GM18511 (cell line): ENCODE results near the gene CCKAR.

Experiments used
- ATAC-seq: cut with Tn5 transposase; IDR thresholded peaks from one replicate; pipeline ENCODE4 v1.9.1; 2021; ENCODE audit warnings: mild to moderate bottlenecking, moderate library complexity; ENCODE audit not compliant: unreplicated experiment

CCKAR gene

GRCh38 chr4:26462874-26463273 lies 27.4 kb downstream of the CCKAR start:
- no peak for ATAC-seq

- no peak for ATAC-seq
Measured at GRCh38 chr4:26459756-26460530, 30.3 kb downstream of the CCKAR start.

- ATAC-seq: no peak
Measured at GRCh38 chr4:26459054-26459755, 31.1 kb downstream of the CCKAR start.

GRCh38 chr4:26458157-26458561 lies 32.1 kb downstream of the CCKAR start:
- no peak for ATAC-seq

- no peak for ATAC-seq
Measured at GRCh38 chr4:26457412-26457811, 32.9 kb downstream of the CCKAR start.

DNA sequence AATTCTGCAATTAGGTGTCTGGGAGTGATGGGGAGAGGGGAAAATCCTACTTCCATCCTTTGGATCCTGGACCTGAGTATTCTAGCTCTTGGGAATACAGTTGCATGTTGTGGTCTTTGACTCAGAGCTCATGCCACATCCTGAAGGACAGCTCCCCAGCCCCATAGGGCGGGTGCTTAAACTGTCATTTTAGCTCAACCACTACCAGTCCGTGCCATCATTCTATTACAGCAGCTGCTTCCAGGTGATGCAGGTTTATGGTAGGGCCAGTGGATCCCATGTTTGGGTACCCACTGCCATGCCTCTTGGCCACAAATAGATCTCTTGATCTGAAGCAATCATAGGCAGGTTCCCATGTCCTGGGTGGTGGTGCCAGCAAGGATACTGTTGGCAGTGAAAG lies 34.7 kb downstream of the CCKAR start:
- ATAC-seq: no peak

DNA sequence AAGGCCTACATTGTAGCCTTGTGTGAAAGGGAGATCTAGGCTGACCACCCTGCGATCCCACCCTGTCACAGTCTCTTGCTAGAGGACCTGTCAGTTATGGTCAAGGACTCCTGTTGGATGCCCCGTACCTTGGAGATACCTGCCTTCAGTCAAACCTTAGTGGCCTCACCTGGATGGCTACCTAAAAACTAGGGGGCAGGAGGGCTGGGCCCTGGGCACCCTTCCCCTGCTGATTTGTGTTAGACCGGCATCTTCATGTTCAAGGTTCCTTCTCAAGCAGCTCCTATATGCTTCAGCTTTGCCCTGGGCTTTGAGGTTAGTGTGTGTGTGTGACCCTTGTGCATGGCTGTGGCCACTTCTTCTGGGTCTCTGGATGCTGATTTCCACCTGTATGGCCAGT lies 35.3 kb downstream of the CCKAR start:
- ATAC-seq: no peak

DNA sequence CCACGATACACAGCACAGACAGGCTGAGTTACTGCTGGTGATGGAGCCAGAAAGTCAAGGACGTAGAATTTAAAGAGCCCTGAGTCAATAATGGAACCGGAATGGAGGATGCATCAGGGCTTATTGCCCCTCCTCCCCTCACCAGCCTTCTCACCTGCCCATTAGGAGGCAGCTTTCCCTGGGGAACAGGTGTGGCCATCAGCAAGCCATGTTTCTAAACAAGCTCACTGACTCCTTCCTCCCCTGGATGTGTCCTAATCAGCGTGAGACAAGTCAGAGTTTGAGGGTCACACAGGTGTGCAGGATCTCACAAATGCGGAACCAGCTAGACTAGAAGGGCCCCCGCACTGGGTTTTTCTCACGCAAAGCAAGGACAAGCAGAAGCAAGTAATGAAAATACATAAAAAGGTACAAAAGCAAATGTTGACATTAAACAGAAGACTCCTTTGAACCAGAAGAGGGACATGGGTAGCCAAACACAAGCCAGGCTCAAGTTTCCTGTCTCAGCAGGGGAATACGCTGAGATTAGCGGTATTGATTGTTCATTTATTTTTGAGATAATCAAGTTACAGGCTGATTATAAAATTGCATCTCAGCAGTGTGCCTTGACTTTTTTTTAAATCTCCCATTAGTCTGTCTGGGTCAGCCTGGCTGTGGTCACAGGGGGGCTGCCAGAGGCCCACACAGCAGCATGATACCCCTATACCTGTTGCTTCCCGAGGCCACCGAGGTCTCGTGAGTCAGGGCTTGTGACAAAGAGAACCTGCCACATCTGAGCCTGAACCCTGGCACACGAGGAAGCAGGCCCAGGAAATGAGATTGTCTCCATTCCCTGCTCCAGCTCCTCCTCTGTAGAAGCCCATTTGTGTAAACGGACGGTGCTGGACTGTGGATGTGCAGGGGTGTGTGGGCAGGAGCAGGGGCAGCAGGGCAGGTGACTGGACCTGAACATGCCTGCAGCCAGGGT lies 37.4 kb downstream of the CCKAR start:
- ATAC-seq: no peak

DNA sequence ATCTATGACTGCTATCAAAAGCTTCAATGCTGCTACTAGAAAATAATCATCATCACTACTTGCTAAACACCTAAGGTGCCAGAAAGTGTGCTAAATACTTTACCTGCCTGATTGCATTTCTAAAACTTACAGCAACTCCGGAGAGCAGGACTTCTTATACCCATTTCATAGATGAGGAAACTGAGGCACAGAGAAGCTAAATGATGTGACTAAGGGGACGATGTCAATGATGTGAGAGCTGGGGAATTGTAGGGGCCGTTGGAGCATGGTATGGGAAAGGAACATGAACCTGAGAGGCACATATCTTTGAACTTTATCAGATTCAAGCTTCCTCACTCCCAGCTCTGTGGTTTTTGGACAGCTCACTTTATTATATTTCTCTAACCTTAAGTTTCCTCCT lies 38.7 kb downstream of the CCKAR start:
- no peak for ATAC-seq

DNA sequence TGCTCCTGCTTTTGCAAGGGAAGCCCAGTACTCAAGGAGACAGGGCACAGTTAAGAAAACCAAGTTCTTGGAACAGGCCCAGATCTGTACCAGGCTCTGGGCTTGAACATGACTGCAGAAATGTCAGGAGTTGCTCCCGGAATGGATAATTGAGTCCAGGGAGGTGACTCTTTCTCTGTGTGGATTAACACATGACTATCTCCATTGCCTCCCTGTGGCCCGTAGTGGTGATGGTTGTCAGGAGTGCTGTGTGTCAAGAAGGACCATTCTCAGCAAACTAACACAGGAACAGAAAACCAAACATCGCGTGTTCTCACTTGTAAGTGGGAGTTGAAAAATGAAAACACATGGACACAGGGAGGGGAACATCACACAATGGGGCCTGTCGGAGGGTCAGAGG lies 39.9 kb downstream of the CCKAR start:
- no peak for ATAC-seq

DNA sequence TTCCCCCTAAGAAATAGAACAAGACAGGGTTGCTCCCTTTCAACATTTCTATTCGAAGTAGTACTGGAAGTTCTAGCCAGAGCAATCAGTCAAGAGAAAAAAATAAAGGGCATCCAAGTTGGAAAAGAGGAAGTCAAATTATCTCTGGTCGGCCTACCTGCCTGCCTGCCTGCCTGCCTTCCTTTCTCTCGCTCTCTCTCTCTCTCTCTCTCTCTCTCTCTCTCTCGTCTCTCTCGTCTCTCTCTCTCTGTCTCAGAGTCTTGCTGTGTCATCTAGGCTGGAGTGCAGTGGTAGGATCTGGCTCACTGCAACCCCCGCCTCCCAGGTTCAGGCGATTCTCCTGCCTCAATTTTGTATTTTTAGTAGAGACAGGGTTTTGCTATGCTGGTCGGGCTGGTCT lies 42.9 kb downstream of the CCKAR start:
- no peak for ATAC-seq

GRCh38 chr4:26441771-26442170 lies 48.5 kb downstream of the CCKAR start:
- no peak for ATAC-seq

DNA sequence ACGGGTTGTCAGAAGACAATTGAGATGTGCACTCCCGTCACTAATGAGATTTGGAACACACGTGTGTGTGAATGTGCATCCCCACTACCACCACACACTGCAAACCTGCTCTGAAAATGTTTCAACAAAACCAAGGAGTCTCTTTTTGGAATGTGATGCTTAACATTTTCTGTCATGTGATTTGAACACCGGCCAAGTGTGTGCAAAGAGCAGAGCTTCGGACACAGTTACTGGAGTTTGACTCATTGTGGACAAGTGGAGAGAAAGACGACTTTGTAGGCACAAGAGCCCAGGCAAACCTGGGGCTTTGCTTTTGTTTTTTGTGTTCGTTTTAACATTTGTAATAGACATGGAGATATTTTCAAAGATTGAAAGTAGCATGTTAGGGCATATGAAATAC lies 49.2 kb downstream of the CCKAR start:
- no peak for ATAC-seq

GRCh38 chr4:26434030-26434639 lies 56.1 kb downstream of the CCKAR start:
- ATAC-seq: no peak

DNA sequence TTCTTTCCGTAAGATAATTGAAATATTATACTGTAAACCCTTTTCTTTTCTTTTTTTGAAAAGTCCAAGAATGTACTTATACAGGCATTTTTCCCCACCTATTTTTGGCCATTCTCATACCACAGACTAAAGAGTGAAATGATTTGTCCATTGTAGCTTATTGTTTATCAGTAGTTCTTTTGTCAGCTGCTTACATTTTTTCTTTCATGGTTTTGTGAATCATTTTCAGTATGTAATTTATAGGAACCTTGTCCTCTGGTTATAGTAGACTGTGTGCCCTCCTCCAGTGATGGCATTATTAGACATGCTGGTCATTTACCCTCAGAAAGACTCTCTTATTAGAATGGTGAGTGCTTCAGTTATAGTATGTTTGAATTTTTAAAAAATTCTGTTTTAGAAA lies 56.7 kb downstream of the CCKAR start:
- no peak for ATAC-seq

DNA sequence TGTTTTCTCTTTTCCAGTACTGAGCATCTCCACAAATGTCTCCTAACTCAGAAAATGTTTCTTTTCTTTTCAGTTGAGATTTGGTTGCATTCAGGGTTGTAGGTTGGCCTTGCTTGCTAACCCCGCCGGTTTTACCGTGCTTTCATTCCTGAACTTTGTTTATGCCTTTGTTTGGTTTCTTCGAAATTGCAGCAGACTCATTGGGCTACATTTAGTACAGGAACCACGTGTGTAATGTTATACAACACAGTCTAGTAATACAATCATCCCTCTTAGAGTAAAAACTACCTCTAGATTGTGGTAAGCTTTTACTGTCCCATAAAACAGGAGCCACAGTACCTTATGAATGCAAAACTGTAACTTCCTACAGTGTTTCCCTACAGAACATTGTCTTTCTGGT lies 57.9 kb downstream of the CCKAR start:
- ATAC-seq: no peak

GRCh38 chr4:26431461-26432180 lies 58.7 kb downstream of the CCKAR start:
- ATAC-seq: no peak
